Neural cell (in vitro differentiated cells): ENCODE measurements around the gene GADD45A. TPM values are rescaled to one million over a fixed set of nuclear protein-coding genes. Genes with fewer than 3 reads are reported as not detected.

ENCODE experiments used
- H2AFZ ChIP-seq: fragments of 200-600, 300-800 bp; sonication (generic), shearing (Covaris generic); 2 replicates; pipeline ENCODE4 v1.6.0; 2014; ENCODE audit warnings: low read depth, mild to moderate bottlenecking, antibody characterized with exemption, low read length, moderate library complexity
- H3F3A ChIP-seq: fragments of 200-600 bp; shearing (Covaris generic); 2 replicates; pipeline ENCODE4 v1.6.1; 2016; ENCODE audit warnings: mild to moderate bottlenecking, moderate library complexity, mixed read lengths, antibody characterized with exemption, low read length; ENCODE audit not compliant: insufficient read depth, poor library complexity, severe bottlenecking
- H3K27ac ChIP-seq: fragments of 200-600, 300-800 bp; sonication (generic), shearing (Covaris generic); 2 replicates; pipeline ENCODE4 v1.5.1; 2014; ENCODE audit warnings: mild to moderate bottlenecking, low read length, moderate library complexity
- H3K27me3 ChIP-seq: fragments of 300-800, 200-600 bp; sonication (generic), shearing (Covaris generic); 2 replicates; pipeline ENCODE4 v1.6.0; 2014; ENCODE audit warnings: mild to moderate bottlenecking, low read depth, low read length, moderate library complexity; ENCODE audit not compliant: insufficient read depth
- H3K36me3 ChIP-seq: fragments of 300-800, 200-600 bp; sonication (generic), shearing (Covaris generic); 2 replicates; pipeline ENCODE4 v1.5.1; 2014; ENCODE audit warnings: mild to moderate bottlenecking, antibody characterized with exemption, low read length, moderate library complexity; ENCODE audit not compliant: insufficient read depth
- H3K4me2 ChIP-seq: fragments of 300-800, 200-600 bp; sonication (generic), shearing (Covaris generic); 2 replicates; pipeline ENCODE4 v1.6.0; 2014; ENCODE audit warnings: mild to moderate bottlenecking, low read length
- H3K4me3 ChIP-seq: fragments of 300-800, 200-600 bp; sonication (generic), shearing (Covaris generic); 2 replicates; pipeline ENCODE4 v1.5.1; 2014; ENCODE audit warnings: mild to moderate bottlenecking, low read length, moderate library complexity
- H3K79me2 ChIP-seq: fragments of 200-600 bp; shearing (Covaris generic); replicated peaks from 2 replicates; pipeline ENCODE4 v1.6.0; 2014; ENCODE audit warnings: mild to moderate bottlenecking, low read length, moderate library complexity; ENCODE audit not compliant: insufficient read depth
- H3K9ac ChIP-seq: fragments of 300-800, 200-600 bp; sonication (generic), shearing (Covaris generic); 2 replicates; pipeline ENCODE4 v1.6.1; 2016; ENCODE audit warnings: mild to moderate bottlenecking, low read length, mixed read lengths
- H3K9me2 ChIP-seq: fragments of 200-600 bp; shearing (Covaris generic); 2 replicates; pipeline ENCODE4 v1.6.1; 2016; ENCODE audit warnings: mild to moderate bottlenecking, low read length, mixed read lengths; ENCODE audit not compliant: insufficient read depth
- H3K9me3 ChIP-seq: fragments of 200-600, 300-800 bp; sonication (generic), shearing (Covaris generic); 2 replicates; pipeline ENCODE4 v1.6.1; 2016; ENCODE audit warnings: mild to moderate bottlenecking, mixed run types, low read length, moderate library complexity, mixed read lengths
- H4K20me1 ChIP-seq: fragments of 200-600 bp; shearing (Covaris generic); 2 replicates; pipeline ENCODE4 v1.6.1; 2016; ENCODE audit warnings: mild to moderate bottlenecking, mixed run types; ENCODE audit not compliant: insufficient read depth
- CTCF ChIP-seq: fragments of 450-650 bp; IDR thresholded peaks from 2 replicates; pipeline ENCODE4 v1.5.1; 2014; ENCODE audit warnings: antibody characterized with exemption, mild to moderate bottlenecking, moderate library complexity; ENCODE audit not compliant: poor library complexity, severe bottlenecking
- EP300 ChIP-seq: fragments of 450-650 bp; conservative IDR thresholded peaks from 2 replicates; pipeline ENCODE4 v1.6.1; 2014; ENCODE audit warnings: antibody characterized with exemption, mild to moderate bottlenecking, moderate library complexity; ENCODE audit not compliant: poor library complexity, severe bottlenecking
- EZH2 ChIP-seq: fragments of 200-600, 300-800 bp; shearing (Covaris generic), sonication (generic); IDR thresholded peaks from 2 replicates; pipeline ENCODE4 v1.6.1; 2014; ENCODE audit warnings: antibody characterized with exemption, low read length, borderline replicate concordance, mild to moderate bottlenecking; ENCODE audit not compliant: insufficient read depth, poor library complexity, severe bottlenecking
- MXI1 ChIP-seq: fragments of 450-650 bp; conservative IDR thresholded peaks from 2 replicates; pipeline ENCODE4 v1.6.1; 2014; ENCODE audit warnings: antibody characterized with exemption, mild to moderate bottlenecking; ENCODE audit not compliant: poor library complexity, severe bottlenecking
- POLR2AphosphoS5 ChIP-seq: IDR thresholded peaks from 2 replicates; pipeline ENCODE4 v1.6.1; 2012
- RAD21 ChIP-seq: fragments of 450-650 bp; conservative IDR thresholded peaks from 2 replicates; pipeline ENCODE4 v1.6.1; 2014; ENCODE audit warnings: antibody characterized with exemption, mild to moderate bottlenecking, moderate library complexity
- SMC3 ChIP-seq: fragments of 450-650 bp; conservative IDR thresholded peaks from 2 replicates; pipeline ENCODE4 v1.6.1; 2014; ENCODE audit warnings: antibody characterized with exemption, mild to moderate bottlenecking, moderate library complexity; ENCODE audit not compliant: poor library complexity
- TAF1 ChIP-seq: IDR thresholded peaks from 2 replicates; pipeline ENCODE4 v1.6.1; 2012; ENCODE audit warnings: low read depth
- polyA plus RNA-seq: library from polyadenylated mRNA; depleted of rRNA; stranded (reverse); fragments of >200 nt; gene quantifications from 2 replicates; pipeline ENCODE4 v1.2.3, GENCODE V29; 2014
- TF ChIP-seq, protein P1 (sequence below): IDR thresholded peaks from 2 replicates; pipeline ENCODE4 v1.6.1; 2012; ENCODE audit warnings: borderline replicate concordance

GADD45A gene
- polyA plus RNA-seq, 1 donor from 2014 or later, result 13.7 TPM

- H3K4me3 ChIP-seq, result no peak overlapping the region
- H3K4me2 ChIP-seq, result no peak overlapping the region
- no peaks in the 10 kb centered on the region for H3K9me2 ChIP-seq
- no peaks in the 10 kb centered on the region for H3K36me3 ChIP-seq
- H3K27me3 ChIP-seq, result no peaks in the 10 kb centered on the region
- no peak overlapping the region for H3K27ac ChIP-seq
- no peak overlapping the region for H3K9ac ChIP-seq
- no peaks in the 10 kb centered on the region for H3K79me2 ChIP-seq
- no peak overlapping the region for H2AFZ ChIP-seq
- no peak for TF ChIP-seq EP300
- no peak for TF ChIP-seq EZH2
- no peak for TF ChIP-seq TAF1
- no peak for TF ChIP-seq MXI1
- no peak for TF ChIP-seq CTCF
- TF ChIP-seq, protein P1, sequence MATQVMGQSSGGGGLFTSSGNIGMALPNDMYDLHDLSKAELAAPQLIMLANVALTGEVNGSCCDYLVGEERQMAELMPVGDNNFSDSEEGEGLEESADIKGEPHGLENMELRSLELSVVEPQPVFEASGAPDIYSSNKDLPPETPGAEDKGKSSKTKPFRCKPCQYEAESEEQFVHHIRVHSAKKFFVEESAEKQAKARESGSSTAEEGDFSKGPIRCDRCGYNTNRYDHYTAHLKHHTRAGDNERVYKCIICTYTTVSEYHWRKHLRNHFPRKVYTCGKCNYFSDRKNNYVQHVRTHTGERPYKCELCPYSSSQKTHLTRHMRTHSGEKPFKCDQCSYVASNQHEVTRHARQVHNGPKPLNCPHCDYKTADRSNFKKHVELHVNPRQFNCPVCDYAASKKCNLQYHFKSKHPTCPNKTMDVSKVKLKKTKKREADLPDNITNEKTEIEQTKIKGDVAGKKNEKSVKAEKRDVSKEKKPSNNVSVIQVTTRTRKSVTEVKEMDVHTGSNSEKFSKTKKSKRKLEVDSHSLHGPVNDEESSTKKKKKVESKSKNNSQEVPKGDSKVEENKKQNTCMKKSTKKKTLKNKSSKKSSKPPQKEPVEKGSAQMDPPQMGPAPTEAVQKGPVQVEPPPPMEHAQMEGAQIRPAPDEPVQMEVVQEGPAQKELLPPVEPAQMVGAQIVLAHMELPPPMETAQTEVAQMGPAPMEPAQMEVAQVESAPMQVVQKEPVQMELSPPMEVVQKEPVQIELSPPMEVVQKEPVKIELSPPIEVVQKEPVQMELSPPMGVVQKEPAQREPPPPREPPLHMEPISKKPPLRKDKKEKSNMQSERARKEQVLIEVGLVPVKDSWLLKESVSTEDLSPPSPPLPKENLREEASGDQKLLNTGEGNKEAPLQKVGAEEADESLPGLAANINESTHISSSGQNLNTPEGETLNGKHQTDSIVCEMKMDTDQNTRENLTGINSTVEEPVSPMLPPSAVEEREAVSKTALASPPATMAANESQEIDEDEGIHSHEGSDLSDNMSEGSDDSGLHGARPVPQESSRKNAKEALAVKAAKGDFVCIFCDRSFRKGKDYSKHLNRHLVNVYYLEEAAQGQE, result no peak
- TF ChIP-seq RAD21, result no peak
- no peak for TF ChIP-seq SMC3
- no peak for TF ChIP-seq POLR2AphosphoS5
- no peaks in the 10 kb centered on the region for H3F3A ChIP-seq
- no peaks in the 10 kb centered on the region for H4K20me1 ChIP-seq
- H3K9me3 ChIP-seq, result no peaks in the 10 kb centered on the region
Measured at GRCh38 chr1:67659229-67659628, 25.8 kb upstream of the GADD45A start.

- Histone ChIP-seq H3K4me2 (no peak overlapping the region), H3K4me3 (no peak overlapping the region), H3F3A (no peaks in the 10 kb centered on the region), H3K9ac (no peak overlapping the region), H3K79me2 (no peaks in the 10 kb centered on the region), H3K27me3 (no peaks in the 10 kb centered on the region), H2AFZ (no peak overlapping the region), H3K27ac (no peak overlapping the region), H3K36me3 (no peaks in the 10 kb centered on the region), H3K9me3 (no peaks in the 10 kb centered on the region), H3K9me2 (no peaks in the 10 kb centered on the region), H4K20me1 (no peaks in the 10 kb centered on the region)
- TF ChIP-seq CTCF, result no peak
- no peak for TF ChIP-seq TAF1
- no peak for TF ChIP-seq MXI1
- TF ChIP-seq EP300, result no peak
- TF ChIP-seq SMC3, result no peak
- TF ChIP-seq RAD21, result no peak
- TF ChIP-seq EZH2, result no peak
- TF ChIP-seq POLR2AphosphoS5, result no peak
- TF ChIP-seq, protein P1, result no peak
Measured at GRCh38 chr1:67662884-67663283, 22.1 kb upstream of the GADD45A start.
